Measurements from ENCODE around the gene LY9.
"Not testable (repeated sequence)": the region's sequence is repeated elsewhere in the genome, so short reads cannot be mapped to it uniquely, and the experiment has no call there.

Gene LY9

GRCh38 chr1:160774886-160775719 lies 20.9 kb upstream of the LY9 start:
- no peak for DNase-seq

- DNase-seq: no peak
Observed at GRCh38 chr1:160776178-160776577, 19.8 kb upstream of the LY9 start.

DNA sequence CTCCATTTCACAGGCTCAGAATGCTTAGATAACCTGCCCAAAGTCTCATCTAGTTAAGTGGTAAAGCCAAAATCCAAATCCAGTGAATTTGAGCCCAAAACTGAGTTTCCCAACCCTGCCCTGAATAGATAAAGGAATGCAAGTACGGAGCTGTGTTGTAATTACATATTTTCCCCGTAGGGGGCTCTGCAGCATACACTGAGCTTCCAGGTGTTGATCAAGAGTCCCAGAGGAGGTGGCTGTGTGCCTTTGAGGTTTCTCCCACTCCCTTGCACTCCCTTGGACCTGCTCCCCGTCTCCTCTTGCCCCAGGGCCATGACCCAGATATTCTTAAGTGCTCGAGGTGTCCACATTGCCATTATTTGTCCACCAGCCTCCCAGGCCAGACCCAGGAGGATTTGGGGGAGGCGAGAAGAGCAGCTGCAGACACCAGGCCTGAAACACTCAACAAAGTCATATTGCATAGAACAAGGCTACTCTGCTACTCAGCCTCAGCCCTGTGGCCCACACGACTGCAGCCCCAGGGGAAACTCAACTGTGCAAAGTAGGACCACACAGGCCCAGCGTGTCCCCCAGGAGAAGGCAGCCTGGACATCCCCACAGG lies 18.4 kb upstream of the LY9 start:
- DNase-seq: peak; percentile 76

- no peak for DNase-seq
Observed at GRCh38 chr1:160778976-160779375, 17.0 kb upstream of the LY9 start.

GRCh38 chr1:160779626-160780397 lies 16.2 kb upstream of the LY9 start:
- peak; percentile 78 for DNase-seq

DNA sequence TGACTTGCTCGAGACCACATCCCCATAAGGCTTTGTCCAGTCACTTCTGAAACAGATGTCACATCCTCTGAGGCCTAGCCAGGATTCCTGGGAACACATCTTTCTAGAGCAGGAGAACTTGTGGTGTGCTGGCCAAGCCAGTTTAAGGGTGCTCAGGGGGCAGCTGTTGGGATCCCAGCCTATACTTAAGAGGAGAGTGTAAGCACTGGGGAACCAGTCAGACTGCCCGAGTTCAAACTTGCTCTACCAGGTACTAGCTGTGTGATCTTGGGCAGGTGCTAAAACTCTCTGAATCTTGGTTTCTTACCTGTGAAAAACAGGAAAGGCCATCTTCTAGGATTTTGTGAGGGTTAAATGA lies 15.6 kb upstream of the LY9 start:
- DNase-seq: no peak

DNA sequence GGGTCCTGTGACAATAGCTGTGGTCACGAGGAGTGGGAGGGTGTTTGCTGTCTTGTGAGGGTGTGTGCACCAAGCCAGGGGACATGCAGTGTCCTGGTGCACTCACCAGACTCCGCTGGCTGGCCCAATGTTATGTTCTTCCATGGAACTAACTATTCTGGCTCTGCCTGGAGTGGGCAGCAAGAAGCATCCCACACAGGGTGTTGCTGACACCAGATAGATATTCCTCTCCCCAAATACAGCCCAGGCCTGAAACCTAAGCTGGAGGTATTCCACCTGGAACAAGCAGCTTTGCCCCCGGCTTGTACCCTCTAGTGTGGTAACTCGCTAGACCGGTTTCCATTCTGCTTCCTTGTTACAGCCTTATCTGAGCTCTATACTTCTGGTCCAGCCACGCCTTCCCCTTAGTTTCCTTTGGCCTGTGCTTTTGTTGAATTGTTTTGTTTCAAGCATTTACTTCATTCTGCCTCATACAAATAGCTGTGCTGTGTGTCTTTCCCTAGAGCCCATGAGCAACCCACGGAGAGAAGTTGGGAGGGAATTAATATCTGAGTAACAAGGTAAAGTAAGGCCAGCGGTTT lies 14.7 kb upstream of the LY9 start:
- no peak for DNase-seq

- peak; percentile 64 for DNase-seq
Observed at GRCh38 chr1:160781914-160782689, 13.9 kb upstream of the LY9 start.

- DNase-seq: not testable (repeated sequence)
Observed at GRCh38 chr1:160782988-160783765, 12.8 kb upstream of the LY9 start.

GRCh38 chr1:160789051-160789701 lies 6.8 kb upstream of the LY9 start:
- DNase-seq: no peak

- no peak for DNase-seq
Observed at GRCh38 chr1:160789702-160790611, 6.0 kb upstream of the LY9 start.

DNA sequence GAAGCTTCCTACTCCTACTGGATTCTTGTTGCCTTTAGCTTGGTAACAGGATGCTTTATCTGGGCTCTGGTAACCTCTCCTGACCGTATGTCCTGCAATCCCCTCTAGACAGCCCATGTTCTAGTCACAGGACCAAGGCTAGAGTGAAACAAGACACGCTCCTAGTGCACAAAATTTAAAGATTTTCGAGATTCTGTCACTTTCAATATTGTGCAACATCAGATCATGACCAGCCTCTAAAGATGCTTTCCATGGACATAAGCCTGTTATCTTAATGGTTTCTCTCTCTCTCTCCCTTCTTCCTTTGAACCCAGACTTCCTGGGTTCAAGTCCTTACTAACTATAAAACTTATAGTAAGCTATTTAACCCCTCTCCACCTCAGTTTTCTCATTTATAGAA lies 1.6 kb upstream of the LY9 start:
- no peak for DNase-seq

DNA sequence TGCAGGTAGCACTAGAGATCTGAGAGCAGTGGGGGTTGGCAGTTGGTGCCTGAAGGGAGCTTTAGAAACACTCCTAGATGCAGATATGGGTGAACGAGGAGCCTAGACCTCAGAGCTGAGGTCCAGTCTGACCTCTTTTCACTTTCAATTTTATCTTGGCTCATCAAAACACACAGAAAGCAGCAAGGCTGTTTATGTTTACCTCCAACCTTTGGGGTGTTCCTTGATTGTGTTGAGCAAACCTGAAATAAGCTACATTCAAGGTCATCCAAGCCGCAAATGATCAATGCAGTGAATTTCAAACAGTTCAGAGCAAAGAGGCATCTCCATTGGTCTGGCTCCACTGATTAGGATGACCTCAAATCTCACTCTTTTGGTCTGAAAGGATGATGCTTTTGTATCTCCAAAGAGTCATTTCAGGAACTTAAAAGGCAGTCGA lies 1.3 kb downstream of the LY9 start:
- no peak for DNase-seq

DNA sequence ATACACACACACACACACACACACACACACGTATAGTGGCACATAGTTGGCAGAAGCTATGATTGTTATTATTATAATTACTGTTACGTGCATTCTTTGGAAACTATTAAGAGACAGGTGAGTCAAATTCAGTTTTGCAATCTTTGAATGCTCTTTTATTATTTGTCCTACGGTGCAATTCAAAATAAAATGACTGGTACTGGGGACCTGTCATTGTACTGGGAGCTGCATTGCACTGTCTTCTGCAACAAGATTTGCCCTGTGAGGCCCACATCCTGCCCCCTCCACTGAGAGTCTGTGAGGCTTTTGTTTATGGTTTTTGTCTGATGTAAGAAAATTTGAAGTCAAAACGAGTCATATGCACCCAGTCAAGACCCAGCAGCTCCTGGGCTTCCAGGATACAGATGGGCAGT lies 1.9 kb downstream of the LY9 start:
- peak; percentile 85 for DNase-seq

- no peak for DNase-seq
Observed at GRCh38 chr1:160798439-160798838, 2.5 kb downstream of the LY9 start.

DNA sequence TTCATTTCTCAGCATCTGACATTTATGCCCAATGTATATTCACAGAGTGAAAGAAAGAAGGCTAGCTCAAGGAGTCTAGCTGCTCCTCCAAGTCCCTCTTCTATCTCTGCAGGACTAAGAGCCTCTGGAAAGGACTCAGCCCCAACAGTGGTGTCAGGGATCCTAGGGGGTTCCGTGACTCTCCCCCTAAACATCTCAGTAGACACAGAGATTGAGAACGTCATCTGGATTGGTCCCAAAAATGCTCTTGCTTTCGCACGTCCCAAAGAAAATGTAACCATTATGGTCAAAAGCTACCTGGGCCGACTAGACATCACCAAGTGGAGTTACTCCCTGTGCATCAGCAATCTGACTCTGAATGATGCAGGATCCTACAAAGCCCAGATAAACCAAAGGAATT lies 3.7 kb downstream of the LY9 start:
- no peak for DNase-seq

GRCh38 chr1:160800142-160800541 lies 4.2 kb downstream of the LY9 start:
- no peak for DNase-seq

GRCh38 chr1:160800645-160801408 lies 4.9 kb downstream of the LY9 start:
- DNase-seq: no peak

GRCh38 chr1:160801836-160802580 lies 6.0 kb downstream of the LY9 start:
- DNase-seq: no peak

Measured in activated effector memory CD4-positive, alpha-beta T cell treated with anti-CD3 and anti-CD28 coated beads, Interleukin-2, amount 50 U/mL, for 16 hours (primary cell).